ENCODE data around the gene LRRC8B.

DNA sequence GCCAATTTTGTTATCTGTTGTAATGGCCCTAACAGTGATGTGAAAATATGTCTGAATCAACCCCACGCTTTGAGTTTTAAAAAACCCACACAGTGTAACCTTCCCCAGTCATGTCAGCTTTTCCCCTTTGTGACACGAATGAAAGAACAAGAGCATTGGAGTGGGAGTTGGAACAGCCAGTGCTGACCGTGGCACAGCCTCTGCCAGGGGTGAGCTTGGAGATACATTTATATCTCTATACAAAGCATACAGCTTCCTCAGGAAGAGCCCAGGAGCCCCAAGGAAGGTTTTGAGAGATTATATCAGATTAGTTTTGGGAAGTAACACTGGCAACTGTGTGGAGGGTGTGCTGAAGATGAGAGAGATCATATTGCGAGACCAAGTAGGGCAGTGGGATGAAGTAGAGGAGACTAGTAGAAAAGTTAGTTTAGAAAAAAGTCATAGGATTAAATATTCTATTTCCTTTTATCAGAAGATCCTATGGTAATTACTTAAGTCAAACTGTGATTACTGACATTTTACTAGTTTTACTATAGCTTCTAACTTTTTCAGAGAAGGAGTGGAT, 15.9 kb downstream of the LRRC8B start:
- TF ChIP-seq, protein P1, sequence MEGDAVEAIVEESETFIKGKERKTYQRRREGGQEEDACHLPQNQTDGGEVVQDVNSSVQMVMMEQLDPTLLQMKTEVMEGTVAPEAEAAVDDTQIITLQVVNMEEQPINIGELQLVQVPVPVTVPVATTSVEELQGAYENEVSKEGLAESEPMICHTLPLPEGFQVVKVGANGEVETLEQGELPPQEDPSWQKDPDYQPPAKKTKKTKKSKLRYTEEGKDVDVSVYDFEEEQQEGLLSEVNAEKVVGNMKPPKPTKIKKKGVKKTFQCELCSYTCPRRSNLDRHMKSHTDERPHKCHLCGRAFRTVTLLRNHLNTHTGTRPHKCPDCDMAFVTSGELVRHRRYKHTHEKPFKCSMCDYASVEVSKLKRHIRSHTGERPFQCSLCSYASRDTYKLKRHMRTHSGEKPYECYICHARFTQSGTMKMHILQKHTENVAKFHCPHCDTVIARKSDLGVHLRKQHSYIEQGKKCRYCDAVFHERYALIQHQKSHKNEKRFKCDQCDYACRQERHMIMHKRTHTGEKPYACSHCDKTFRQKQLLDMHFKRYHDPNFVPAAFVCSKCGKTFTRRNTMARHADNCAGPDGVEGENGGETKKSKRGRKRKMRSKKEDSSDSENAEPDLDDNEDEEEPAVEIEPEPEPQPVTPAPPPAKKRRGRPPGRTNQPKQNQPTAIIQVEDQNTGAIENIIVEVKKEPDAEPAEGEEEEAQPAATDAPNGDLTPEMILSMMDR (IDR thresholded peaks at IDR 0.05): no peak
- no peak for TF ChIP-seq POLR2A (IDR thresholded peaks at IDR 0.05)
- no peak for TF ChIP-seq POLR2AphosphoS5 (IDR thresholded peaks at IDR 0.05)

All from breast epithelium (tissue), 3 donors.